DOHH2 (cell line): ENCODE measurements around the gene VKORC1.

Experiments
- EZH2phosphoT487 ChIP-seq: fragments of 200-600 bp; sonication (generic); IDR thresholded peaks from 2 replicates; pipeline ENCODE4 v1.6.1; 2017; ENCODE audit warnings: borderline replicate concordance, mild to moderate bottlenecking, antibody characterized with exemption, low read length, moderate library complexity, mixed read lengths
- TF ChIP-seq, protein P1 (sequence below): fragments of 200-600 bp; sonication (generic); IDR thresholded peaks from one replicate; pipeline ENCODE4 v1.5.1; 2014; ENCODE audit warnings: antibody characterized with exemption, mild to moderate bottlenecking, low read depth, low read length; ENCODE audit not compliant: poor library complexity, severe bottlenecking

DNA sequence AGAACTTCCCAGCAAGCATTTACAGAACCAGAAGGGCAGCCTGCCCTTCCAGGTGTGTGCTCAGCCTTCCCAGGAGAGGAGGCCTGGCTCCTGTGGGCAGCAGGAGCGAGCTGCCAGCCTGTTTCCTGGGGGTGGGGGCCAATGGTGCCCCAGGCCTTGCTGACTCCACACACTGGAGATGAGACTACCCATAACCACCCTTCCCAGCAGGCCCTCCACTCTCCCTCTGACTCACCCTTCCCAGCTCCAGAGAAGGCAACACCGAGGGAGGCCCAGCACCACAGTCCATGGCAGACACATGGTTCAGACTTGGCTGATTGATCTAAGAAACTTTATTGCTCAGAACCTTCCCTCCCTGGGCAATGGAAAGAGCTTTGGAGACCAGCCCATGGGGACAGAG is 4.1 kb downstream of the VKORC1 start:
- TF ChIP-seq, protein P1, sequence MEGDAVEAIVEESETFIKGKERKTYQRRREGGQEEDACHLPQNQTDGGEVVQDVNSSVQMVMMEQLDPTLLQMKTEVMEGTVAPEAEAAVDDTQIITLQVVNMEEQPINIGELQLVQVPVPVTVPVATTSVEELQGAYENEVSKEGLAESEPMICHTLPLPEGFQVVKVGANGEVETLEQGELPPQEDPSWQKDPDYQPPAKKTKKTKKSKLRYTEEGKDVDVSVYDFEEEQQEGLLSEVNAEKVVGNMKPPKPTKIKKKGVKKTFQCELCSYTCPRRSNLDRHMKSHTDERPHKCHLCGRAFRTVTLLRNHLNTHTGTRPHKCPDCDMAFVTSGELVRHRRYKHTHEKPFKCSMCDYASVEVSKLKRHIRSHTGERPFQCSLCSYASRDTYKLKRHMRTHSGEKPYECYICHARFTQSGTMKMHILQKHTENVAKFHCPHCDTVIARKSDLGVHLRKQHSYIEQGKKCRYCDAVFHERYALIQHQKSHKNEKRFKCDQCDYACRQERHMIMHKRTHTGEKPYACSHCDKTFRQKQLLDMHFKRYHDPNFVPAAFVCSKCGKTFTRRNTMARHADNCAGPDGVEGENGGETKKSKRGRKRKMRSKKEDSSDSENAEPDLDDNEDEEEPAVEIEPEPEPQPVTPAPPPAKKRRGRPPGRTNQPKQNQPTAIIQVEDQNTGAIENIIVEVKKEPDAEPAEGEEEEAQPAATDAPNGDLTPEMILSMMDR = no peak
- no peak for TF ChIP-seq EZH2phosphoT487
